ENCODE data around the gene CD72.
A peak's percentile ranks its signal among the peaks of the same experiment; 100 is the strongest.

Gene CD72, protein sequence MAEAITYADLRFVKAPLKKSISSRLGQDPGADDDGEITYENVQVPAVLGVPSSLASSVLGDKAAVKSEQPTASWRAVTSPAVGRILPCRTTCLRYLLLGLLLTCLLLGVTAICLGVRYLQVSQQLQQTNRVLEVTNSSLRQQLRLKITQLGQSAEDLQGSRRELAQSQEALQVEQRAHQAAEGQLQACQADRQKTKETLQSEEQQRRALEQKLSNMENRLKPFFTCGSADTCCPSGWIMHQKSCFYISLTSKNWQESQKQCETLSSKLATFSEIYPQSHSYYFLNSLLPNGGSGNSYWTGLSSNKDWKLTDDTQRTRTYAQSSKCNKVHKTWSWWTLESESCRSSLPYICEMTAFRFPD

DNA sequence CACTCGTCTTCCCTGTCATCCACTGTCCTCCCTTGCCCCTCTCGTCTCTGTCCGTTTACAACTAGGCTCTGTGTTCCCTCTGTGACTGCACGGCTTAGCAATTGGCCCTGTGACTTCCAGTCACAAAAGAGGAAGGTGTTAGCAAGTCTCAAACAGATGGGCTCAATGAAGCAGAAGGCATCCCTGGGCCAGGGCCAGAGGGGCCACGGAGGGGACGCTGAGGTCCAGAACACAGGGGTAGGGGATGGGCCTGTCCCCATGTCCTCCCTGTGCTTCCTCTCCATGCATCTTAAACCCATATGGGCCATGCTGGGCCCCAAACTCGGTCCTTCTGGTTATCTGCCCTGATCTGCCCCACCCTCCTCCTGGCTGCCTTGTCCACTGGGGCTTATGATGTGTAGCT, at the start of gene CD72:
TSS of gene CD72 (minus strand) at position 89 of the 403 bp plus-strand sequence. CDS start 110 bp downstream, outside the sequence.
- DNase-seq = no peak

DNA sequence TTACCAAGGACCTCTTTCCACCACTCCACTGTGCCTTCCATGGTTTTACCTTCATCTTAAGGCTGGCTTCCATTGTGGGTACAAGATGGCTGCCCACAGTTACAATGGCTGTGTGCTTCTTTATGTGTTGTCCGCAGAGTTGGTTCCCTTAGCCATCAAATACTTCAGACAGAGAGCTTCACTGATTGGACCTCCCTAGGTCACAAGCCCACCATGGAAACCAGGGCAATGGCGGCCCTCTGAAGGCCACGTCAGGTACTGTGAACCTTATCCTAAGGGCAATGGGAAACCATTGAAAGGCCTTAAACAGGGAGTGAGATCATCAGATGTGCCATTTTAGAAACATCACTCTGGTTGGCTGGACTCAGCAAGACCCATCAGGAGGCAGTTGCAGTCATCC, 49.7 kb upstream of the CD72 start:
- DNase-seq = no peak

DNA sequence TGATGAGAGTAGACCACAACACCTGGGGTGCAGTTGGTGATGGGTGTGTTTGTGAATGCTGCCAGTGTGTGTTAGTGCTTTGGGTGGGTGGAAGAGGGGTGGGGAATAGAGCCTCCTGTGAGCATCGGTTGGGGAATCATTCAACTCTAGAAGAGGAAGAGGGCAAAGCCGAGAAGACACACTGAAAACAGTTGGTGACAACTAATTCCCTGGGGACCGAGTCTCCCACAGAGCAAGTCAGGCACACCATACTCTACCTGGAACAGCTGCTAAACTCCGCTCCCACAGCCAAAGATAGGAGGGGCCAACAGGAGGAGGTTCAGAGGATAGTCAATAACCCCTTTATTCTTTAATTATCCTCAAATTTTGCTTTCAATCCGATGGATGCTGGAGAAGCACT, 48.3 kb upstream of the CD72 start:
- DNase-seq = no peak

DNA sequence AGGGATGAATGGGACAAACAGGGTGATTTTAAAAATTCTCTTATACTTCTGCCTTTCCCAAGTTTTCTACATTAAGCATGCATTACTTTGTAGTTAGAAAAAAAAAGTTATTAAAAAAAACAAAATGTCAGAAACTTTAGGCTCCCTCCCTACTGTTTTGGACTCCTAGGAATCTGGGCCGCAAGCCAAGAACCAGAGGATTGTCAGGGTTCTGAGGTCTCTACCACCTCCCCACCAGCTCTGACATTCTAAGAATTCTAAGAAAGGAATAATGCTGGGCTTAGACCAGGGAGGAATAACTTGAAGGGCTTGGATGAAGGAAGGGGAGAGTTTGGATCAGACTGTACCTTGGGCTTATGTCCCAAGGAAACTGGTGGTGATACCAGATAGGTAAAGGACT, 47.8 kb upstream of the CD72 start:
- DNase-seq = no peak

DNA sequence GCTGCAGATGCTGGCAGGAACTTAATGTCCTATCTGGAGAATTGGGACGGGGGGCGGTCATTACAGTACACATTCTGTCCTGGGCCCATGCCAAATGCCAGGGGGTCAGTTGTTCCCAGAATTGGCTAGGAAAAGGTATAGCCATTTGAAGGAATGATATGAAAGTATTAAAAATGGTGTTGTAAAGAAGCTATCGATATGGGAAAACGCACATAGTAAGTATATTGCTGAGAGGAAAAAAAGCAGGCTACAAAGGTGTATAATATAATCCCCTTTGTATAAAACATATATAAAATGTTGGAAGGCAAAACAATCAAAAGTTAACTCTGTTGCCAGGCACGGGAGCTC, 47.2 kb upstream of the CD72 start:
- DNase-seq = no peak

DNA sequence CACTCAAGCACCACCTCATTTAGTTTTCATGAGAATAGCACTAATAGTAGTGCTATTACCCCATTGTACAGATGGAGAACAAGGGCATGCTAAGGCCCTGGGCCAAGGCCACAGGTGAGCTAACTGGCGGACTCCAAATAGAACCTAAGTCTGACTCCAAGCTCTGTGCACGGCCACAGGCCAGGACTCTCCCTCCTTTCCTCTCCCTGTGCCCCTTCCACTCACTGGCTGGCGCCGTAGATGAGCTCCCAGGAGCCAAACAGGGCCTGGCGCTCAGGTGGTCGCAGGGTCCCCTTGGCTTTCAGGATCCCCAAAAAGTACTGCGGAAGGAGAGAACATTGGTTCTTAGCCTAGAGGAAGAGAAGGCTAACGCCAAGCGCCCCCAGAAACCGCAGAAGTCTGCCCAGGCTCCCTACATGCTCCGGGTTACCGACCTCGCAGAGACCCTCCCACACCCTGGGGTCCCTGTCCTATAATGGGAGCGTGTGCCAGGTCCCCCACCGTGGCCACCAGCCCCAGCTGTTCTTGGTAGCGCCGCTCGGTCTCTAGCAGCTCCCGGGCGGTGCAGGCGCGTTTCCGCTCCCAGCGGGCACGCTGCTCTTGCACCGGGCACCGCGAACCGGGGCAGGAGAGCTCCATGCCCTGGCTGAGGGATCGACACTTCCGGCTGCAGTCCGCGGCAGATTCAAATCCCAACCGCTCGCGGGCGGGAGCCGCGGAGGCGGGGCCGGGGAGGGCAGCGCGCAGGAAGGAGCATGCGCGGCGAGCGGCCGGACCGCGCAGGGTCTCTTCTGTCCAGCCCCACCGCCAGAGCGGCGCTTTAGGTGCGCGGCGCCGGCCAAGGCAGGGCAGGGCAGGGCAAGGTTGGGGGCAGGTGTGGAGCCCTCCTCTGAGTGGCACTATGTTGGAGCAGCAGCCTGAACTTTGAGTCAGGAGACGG, 46.6 kb upstream of the CD72 start, which contains the start of gene ARHGEF39:
TSS of gene ARHGEF39 (minus strand) at position 665 of the 940 bp plus-strand sequence. CDS start at position 639, 26 bp downstream.
- peak; percentile 88 for DNase-seq

DNA sequence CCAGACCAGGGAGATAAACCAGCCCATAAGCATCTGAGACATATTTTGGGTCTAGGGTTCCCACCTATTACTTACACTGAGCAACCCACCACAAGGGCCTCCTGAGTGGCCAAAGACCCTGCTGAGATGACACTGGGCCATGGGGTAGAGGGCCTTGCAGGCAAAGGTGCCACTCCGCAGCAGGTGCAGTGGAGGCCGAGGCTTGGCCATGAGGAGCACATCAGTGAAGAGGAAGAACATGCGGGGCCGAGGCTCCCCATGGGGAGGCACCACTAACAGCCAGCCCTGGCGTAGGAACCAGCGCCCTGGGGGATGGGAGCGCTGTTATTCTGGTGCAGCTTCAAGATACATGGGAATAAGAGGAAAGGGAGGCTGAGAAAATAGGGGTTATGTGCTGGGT, 44.2 kb upstream of the CD72 start:
- no peak for DNase-seq

DNA sequence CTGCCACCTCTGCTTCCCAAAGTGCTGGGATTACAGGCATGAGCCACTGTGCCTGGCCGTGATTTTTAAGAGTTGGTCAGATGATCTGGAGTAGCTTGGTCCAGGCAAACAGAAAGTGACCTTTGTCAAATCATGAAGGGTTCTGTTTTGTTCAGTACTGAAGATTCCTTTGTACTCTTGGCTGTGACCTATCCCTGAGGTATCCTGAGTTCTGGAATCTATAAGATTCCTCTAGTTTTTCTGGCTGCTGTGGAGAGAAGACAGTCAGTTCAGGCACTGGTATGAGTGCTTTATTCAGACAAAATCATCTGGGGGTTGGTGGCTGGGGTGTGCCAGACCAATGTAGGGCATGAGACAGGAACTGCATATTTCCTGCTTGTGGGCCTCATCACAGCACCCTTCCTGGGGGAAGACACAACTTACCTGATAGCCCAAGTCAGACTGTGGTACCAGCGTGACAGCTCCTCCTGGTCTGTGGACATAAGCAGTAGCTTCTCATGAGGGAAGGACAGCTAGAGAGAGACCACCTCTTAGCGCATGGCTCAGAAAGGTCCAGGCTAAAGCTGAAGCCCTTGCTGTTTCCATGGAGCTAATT, 43.6 kb upstream of the CD72 start:
- no peak for DNase-seq

DNA sequence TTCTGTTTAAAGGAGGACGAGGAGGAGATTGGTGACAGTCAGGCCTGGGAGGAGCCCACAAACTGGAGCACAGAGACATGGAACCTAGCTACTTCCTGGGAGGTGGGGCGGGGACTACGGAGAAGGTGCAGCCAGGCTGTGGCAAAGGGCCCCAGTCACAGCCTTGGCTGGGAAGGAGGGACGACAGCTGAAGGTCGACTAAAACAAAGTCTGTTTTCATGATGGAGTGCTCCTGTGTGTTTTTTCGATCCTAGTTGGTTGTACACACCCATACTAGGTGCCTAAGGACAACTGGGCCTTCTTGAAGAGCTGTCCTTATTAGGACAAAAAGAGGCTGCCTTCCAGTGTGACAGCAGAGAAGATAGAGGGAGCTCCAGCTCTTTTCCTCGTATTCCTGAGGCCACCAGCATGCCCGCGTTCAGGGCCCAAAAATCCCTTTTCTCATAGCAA, 42.8 kb upstream of the CD72 start:
- no peak for DNase-seq

DNA sequence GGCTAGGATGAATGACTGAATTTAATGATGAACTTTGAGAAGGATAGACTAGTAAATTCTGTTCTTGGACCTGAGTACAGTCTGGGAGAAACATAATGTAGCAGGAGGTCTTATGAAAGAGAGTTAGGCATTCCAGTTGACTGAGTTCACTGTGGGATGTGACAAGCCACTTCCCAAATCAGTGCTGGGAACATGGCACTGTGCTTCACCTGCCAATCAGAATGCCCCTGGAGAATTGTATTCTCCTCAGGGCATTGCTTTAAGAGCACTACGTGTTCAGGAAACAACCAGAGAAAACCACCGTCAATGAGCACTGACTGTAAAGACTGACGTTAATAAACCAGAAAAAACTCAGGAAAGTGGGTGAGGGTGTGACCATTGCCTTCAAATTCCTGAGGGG, 41.1 kb upstream of the CD72 start:
- DNase-seq = no peak

DNA sequence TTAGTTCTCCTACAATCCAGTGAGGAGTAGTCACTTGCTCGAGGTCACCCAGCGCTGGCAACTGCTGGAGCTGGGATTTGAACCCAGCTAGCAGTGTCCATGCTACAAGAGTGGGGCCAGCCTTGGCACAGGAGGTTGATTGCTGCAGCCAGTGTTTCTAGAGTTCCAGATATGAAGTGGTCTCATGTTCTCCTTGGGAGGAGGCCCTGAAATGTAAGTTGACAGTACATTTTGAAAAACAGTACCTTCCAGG, 40.7 kb upstream of the CD72 start:
- peak; percentile 41 for DNase-seq

DNA sequence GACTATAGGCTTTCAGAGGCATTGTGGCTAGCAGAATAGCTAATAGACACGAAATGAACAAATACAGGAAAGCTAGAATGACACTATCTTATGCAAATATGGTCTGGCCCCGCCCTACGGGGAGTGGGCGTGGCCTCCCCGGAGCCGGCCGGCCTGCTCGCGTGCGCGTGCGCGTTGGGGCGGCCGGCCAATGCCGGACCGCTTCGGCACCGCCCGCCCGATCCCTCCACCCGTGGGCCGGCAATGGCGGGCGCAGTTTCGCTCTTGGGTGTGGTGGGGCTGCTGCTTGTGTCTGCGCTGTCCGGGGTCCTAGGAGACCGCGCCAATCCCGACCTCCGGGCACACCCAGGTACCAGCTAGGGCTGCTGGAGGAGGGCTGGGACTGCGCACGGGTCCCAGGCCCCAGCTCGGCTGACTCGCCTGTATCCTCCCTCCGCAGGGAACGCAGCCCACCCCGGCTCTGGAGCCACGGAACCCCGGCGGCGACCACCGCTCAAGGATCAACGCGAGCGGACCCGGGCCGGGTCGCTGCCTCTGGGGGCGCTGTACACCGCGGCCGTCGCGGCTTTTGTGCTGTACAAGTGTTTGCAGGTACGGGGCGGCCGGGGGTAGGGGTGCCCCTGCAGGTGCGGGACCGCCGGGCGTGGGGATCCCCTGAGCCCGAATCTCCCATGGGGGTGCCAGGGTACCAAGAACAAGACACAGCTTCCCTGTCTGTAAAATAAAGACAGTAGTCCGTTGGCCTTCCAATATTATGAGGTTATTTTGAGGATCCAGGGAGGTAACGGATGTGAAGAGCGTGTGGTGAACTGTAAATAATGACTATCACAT, 40.1 kb upstream of the CD72 start, which contains the start of gene CCDC107:
TSS of gene CCDC107 (plus strand) at position 156 of the 831 bp plus-strand sequence. CDS start at position 244, 88 bp downstream.
- peak; percentile 87 for DNase-seq

DNA sequence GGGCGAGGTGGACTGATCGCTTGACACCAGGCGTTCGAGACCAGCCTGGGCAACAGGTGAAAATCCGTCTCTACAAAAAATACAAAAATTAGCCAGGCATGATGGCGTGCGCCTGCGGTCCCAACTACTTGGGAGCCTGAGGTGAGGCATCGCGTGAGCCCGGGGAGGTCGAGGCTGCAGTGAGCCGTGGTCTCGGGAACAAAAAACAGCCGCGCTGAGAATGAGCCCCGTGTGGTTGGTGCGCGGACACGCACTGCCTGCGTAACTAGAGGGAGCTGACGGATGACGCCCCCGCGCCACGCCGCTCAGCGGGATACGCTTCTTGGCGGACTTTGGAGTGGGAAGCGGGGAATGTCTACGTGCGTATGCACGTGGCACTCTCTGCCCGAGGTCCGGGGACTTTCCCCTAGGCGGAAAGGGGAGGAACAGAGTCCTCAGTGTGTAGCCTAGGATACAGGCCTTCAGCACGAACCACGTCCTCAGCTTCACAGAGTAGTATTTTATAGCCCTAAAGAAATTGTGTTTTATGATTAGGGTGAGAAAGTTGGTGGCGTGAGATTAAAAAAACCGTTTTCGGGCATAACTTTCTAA, 39.4 kb upstream of the CD72 start, which contains the start of gene RMRP:
TSS of gene RMRP (minus strand) at position 474 of the 591 bp plus-strand sequence.
- peak; percentile 98 for DNase-seq

DNA sequence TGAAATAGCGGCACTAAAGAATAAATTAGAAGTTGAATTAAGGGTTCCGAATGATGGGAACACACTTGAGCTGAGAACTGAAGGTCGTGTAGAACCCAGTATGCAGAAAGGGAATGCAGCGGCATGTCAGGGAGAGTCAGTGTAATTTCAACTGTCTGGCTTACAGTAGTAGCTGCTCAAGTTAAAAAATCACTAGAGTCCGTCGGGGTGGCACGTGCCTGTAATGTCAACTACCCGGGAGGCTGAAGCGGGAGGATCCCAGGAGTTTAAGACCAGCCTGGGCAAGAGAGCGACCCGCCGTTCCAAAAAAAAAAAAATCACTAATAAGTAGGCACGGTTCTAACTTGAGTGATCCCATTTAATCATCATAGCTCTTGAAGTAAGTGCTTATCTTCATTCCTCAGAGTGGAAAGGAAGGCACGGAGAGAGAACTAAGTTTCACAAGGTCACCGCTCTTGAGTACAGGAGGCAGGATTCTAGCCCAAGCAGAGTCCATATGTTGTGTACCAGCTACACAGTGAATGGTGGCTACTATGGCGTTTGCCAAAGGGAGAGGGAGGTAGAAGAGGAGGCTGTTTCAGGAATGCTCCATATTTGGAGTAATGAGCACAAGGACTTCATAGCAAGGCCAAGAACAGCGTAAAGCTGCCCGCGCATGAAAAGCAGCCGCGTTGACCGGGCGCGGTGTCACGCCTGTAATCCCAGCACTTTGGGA, 38.8 kb upstream of the CD72 start:
- DNase-seq = no peak

DNA sequence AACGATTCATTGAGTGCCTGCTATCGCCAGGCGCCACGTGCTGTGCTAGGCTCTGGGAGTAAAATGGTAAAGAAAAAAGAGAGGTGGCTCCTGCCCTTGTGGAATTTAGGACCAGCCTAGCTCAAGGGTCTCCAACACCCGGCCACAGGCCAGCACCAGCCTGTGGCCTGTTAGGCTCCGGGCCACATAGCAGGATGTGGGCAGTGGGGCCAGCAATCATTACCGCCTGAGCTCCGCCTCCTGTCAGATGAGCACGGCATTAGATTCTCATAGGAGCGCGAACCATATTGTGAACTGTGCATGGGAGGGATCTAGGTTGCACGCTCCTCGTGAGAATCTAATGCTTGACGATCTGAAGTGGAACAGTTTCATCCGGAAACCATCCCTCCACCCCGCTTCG, 38.1 kb upstream of the CD72 start:
- DNase-seq = no peak

DNA sequence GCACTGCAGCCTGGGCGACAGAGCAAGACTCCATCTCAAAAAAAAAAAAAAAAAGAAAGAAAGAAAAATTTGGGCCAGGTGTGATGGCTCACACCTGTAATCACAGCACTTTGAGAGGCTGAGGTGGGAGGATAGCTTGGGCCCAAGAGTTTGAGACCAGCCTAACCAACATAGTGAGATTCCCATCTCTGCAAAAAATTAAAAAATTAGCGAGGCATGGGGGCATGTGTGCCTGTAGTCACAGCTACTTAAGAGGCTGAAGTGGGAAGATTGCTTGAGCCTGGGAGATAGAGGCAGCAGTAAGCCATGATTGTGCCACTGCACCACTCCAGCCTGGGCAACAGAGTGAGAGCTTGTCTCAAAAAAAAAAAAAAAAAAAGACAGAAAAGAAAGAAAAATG, 35.4 kb upstream of the CD72 start:
- DNase-seq = no peak

DNA sequence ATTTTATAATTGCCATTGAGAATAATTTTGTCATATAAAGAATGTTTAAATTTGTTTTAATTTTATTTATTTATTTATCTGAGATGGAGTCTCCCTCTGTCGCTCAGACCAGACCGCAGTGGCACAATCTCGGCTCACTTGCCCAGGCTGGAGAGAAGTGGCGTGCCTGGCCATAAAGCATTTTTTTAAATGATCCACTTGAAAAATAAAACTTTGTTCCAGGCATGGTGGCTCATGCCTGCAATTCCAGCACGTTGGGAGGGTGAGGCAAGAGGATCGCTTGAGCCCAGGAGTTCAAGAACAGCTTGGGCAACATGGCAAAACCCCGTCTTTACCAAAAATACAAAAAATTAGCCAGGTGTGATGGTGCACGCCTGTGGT, 34.6 kb upstream of the CD72 start:
- no peak for DNase-seq

DNA sequence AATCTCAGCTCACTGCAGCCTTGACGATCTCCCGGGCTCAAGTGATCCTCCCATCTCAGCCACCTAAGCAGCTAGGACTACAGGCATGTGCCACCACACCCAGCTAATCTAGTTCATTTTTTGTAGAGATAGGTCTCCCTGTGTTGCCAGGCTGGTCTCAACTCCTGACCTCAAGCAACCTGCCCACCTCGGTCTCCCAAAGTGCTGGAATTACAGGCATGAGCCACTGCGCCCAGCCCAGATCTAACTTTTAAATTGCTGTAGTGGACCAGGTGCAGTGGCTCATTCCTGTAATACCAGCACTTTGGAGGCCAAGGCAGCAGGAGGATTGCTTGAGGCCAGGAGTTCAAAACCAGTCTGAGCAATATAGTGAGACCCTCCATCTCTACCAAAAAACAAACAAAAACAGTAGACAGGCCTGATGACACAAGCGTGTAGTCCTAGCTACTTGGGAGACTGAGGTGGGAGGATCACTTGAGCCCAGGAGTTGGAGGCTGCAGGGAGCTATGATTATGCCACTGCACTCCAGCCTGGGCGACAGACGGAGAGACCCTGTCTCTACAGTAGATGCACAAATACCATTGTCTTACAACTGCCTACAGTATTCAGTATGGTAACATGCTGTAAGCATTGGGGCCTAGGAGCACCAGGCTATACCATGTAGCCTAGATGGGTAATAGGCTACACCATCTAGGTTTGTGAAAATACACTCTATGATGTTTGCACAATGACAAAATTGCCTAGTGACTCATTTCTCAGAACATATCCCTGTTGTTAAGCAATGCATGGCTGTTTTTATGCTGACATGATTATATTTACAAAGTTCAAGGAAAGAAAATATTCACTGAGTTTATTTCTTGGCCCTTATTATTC, 34.0 kb upstream of the CD72 start:
- no peak for DNase-seq

DNA sequence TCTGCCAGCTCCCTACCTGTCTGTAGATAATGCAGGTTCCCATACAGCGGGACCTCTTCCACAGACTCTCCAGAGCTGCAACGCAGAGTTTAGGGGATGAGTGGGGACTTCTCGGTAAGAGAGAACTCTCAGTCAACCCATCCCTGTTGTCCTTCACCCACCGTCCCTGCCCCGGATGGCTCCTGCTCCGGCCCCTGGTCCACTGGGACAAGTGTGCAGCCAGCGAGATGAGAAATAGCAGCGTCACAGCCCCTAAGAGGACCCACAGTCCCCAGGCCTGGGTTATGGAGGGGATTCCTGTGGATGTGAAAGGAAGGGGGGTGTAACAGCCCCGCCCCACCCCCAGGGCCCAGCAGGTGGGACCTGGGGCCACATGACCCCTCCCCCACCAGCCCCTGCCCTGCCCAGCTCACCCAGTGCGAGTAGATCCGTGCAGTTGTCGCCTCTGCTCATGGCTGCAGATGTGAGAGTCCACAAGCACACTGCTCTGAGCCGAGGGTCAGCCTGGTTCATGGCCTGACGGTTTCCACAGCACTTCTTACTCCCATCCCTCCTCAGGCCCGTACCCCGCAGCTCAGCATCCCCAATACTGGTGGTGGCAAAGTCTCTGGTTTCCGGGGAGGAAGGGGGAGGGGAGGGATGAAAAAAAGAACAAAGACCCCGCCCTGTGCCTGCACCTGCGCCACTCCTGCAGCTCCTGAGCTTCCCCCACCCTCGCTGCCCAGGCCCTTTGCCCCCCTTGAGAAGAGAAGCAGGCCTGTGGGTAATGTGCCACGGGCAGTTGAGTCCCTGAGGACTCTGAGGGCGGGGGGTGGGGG, 32.3 kb upstream of the CD72 start, which contains the start of gene SIT1:
TSS of gene SIT1 (minus strand) at position 591 of the 818 bp plus-strand sequence. CDS start at position 513, 78 bp downstream.
- DNase-seq = peak; percentile 68

Measured in stimulated activated CD4-positive, alpha-beta T cell treated with anti-CD3 and anti-CD28 coated beads, Interleukin-15, amount 100 ng/mL, for 24 hours (primary cell).